COR-L47 (cell line): ENCODE data around the gene VEGFA.

Experiments used
- DNase-seq: peaks from one replicate; lab custom pipeline; 2025; lab: John Stamatoyannopoulos, UW

The VEGFA gene

DNA sequence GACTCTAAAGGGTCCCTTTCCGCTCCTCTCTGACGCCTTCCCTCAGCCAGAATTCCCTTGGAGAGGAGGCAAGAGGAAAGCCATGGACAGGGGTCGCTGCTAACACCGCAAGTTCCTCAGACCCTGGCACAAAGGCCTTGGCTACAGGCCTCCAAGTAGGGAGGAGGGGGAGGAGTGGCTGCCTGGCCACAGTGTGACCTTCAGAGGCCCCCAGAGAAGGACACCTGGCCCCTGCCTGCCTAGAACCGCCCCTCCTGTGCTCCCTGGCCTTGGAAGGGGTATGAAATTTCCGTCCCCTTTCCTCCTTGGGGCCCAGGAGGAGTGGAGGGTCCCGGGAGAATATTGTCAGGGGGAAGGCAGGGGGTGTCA is 2.7 kb downstream of the VEGFA start:
- DNase-seq, result no peak

DNA sequence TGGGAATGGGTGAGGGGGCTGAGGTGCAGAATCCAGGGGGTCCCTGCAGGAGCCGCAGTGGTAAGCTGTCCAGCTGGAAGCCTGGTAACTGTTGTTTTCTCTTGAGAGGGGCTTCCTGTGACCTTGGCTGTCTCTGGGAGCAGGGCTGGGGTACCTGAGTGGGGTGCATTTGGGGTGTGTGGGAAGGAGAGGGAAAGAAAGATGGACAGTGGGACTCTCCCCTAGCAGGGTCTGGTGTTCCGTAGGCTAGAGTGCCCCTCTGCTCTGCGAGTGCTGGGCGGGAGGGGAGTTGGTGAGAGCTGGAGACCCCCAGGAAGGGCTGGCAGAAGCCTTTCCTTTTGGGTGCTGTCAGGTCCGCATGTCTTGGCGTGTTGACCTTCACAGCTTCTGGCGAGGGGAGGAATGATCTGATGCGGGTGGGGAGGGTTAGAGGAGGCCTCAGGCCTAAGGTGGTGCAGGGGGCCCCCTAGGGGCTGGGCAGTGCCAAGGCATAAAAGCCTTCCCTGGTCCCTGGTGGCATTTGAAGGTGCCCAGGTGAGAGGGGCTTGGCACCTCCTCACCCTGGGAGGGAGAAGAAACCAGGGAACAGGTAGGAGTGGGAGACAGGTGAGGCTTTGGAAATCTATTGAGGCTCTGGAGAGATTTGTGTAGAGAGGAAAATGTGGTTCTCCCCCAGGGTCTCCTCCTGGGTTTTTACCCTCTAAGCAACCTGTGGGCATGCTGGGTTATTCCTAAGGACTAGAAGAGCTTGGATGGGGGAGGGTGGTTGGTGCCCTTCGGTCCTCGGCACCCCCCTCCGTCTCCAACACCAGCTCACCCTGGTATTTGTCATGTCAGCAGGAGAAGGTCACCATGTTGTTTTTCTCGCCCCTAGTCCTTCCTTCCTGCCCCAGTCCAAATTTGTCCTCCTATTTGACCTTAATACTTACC is 3.3 kb downstream of the VEGFA start:
- DNase-seq, result peak; percentile 51

DNA sequence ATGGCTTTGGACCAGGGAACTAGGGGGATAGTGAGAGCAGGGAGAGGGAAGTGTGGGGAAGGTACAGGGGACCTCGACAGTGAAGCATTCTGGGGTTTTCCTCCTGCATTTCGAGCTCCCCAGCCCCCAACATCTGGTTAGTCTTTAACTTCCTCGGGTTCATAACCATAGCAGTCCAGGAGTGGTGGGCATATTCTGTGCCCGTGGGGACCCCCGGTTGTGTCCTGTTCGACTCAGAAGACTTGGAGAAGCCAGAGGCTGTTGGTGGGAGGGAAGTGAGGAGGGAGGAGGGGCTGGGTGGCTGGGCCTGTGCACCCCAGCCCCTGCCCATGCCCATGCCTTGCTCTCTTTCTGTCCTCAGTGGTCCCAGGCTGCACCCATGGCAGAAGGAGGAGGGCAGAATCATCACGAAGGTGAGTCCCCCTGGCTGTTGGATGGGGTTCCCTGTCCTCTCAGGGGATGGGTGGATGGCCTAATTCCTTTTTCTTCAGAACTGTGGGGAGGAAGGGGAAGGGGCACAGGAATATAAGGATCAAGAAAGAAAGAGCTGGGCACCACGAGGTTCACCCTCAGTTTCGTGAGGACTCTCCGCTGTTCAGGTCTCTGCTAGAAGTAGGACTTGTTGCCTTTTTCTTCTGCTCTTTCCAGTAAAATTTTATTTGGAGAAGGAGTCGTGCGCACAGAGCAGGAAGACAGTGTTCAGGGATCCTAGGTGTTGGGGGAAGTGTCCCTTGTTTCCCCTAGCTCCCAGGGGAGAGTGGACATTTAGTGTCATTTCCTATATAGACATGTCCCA is 4.2 kb downstream of the VEGFA start:
- DNase-seq, result no peak

DNA sequence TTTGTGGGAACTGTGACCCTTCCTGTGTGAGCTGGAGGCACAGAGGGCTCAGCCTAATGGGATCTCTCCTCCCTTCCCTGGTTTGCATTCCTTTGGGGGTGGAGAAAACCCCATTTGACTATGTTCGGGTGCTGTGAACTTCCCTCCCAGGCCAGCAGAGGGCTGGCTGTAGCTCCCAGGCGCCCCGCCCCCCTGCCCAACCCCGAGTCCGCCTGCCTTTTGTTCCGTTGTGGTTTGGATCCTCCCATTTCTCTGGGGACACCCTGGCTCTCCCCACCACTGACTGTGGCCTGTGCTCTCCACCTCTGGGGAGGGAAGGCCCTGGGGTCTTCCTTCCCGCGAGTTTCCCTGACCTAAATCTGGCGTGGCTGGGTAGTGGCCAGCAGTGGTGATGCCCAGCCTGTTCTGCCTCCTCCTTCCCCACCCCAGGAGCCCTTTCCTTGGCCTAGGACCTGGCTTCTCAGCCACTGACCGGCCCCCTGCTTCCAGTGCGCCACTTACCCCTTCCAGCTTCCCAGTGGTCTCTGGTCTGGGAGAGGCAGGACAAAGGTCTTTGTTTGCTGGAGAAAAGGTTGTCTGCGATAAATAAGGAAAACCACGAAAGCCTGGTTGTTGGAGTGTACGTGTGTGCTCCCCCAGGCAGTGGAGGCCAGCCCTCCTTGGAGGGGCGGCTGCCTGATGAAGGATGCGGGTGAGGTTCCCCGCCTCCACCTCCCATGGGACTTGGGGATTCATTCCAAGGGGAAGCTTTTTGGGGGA is 4.9 kb downstream of the VEGFA start:
- peak; percentile 73 for DNase-seq

- no peak for DNase-seq
Observed at GRCh38 chr6:43775535-43775885, 5.5 kb downstream of the VEGFA start.

GRCh38 chr6:43776115-43776798 is 6.2 kb downstream of the VEGFA start:
- no peak for DNase-seq

- DNase-seq, result no peak
Observed at GRCh38 chr6:43776799-43777776, 7.1 kb downstream of the VEGFA start.

GRCh38 chr6:43778131-43778855 is 8.3 kb downstream of the VEGFA start:
- DNase-seq, result no peak

- no peak for DNase-seq
Observed at GRCh38 chr6:43778976-43779851, 9.2 kb downstream of the VEGFA start.

DNA sequence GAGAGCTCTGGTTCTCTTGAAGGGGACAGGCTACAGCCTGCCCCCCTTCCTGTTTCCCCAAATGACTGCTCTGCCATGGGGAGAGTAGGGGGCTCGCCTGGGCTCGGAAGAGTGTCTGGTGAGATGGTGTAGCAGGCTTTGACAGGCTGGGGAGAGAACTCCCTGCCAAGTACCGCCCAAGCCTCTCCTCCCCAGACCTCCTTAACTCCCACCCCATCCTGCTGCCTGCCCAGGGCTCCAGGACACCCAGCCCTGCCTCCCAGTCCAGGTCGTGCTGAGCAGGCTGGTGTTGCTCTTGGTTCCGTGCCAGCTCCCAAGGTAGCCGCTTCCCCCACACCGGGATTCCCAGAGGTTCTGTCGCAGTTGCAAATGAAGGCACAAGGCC is 9.8 kb downstream of the VEGFA start:
- DNase-seq, result no peak

DNA sequence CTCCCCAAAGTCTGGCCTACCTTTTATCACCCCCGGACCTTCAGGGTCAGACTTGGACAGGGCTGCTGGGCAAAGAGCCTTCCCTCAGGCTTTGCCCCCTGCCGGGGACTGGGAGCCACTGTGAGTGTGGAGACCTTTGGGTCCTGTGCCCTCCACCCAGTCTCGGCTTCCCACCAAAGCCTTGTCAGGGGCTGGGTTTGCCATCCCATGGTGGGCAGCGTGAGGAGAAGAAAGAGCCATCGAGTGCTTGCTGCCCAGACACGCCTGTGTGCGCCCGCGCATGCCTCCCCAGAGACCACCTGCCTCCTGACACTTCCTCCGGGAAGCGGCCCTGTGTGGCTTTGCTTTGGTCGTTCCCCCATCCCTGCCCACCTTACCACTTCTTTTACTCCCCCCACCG is 10.3 kb downstream of the VEGFA start:
- no peak for DNase-seq

DNA sequence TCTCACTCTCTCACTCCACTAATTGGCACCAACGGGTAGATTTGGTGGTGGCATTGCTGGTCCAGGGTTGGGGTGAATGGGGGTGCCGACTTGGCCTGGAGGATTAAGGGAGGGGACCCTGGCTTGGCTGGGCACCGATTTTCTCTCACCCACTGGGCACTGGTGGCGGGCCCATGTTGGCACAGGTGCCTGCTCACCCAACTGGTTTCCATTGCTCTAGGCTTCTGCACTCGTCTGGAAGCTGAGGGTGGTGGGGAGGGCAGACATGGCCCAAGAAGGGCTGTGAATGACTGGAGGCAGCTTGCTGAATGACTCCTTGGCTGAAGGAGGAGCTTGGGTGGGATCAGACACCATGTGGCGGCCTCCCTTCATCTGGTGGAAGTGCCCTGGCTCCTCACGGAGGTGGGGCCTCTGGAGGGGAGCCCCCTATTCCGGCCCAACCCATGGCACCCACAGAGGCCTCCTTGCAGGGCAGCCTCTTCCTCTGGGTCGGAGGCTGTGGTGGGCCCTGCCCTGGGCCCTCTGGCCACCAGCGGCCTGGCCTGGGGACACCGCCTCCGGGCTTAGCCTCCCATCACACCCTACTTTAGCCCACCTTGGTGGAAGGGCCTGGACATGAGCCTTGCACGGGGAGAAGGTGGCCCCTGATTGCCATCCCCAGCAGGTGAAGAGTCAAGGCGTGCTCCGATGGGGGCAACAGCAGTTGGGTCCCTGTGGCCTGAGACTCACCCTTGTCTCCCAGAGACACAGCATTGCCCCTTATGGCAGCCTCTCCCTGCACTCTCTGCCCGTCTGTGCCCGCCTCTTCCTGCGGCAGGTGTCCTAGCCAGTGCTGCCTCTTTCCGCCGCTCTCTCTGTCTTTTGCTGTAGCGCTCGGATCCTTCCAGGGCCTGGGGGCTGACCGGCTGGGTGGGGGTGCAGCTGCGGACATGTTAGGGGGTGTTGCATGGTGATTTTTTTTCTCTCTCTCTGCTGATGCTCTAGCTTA is 11.2 kb downstream of the VEGFA start:
- no peak for DNase-seq

- DNase-seq, result no peak
Observed at GRCh38 chr6:43781941-43782704, 12.1 kb downstream of the VEGFA start.

- DNase-seq, result no peak
Observed at GRCh38 chr6:43782764-43783513, 12.9 kb downstream of the VEGFA start.

GRCh38 chr6:43784049-43784855 is 14.2 kb downstream of the VEGFA start:
- no peak for DNase-seq
